Renal cortical epithelial cell (primary cell): ENCODE results near the gene STX12. TPM values are rescaled to one million over a fixed set of nuclear protein-coding genes. Genes with fewer than 3 reads are reported as not detected.
"Not testable (repeated sequence)": the region's sequence is repeated elsewhere in the genome, so short reads cannot be mapped to it uniquely, and the experiment has no call there.

ENCODE experiments used
- DNase-seq: peaks from one replicate; pipeline ENCODE4 v3.0.0-alpha.2; 2011; ENCODE audit warnings: low read depth
- total RNA-seq: library from RNA; depleted of rRNA; stranded (reverse); fragments of >200 nt; gene quantifications from 2 replicates; pipeline ENCODE4 v1.2.3, GENCODE V29; 2014

Gene STX12
- total RNA-seq, 1 donor from 2014 or later: 66.0 TPM

- DNase-seq: not testable (repeated sequence)
Observed at GRCh38 chr1:27775336-27775735, 2.3 kb downstream of the STX12 start.

GRCh38 chr1:27776276-27776675, 3.3 kb downstream of the STX12 start:
- DNase-seq: not testable (repeated sequence)

GRCh38 chr1:27778056-27778455, 5.0 kb downstream of the STX12 start:
- no peak for DNase-seq

DNA sequence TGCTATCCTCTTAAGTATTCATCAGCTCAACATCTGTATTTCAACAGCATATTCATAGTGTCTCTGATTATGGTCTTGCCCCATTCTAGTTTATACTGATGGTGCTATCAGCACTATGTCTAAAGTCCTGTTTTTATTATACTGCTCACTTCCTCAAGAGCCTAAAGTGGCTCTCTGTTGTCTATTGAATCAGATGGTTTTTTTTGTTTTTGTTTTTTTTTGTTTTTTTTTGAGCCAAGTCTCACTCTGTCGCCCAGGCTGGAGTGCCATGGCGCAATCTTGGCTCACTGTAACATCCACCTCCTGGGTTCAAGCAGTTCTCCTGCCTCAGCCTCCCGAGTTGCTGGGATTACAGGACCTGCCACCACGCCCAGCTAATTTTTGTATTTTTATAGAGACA, 6.1 kb downstream of the STX12 start:
- no peak for DNase-seq

DNA sequence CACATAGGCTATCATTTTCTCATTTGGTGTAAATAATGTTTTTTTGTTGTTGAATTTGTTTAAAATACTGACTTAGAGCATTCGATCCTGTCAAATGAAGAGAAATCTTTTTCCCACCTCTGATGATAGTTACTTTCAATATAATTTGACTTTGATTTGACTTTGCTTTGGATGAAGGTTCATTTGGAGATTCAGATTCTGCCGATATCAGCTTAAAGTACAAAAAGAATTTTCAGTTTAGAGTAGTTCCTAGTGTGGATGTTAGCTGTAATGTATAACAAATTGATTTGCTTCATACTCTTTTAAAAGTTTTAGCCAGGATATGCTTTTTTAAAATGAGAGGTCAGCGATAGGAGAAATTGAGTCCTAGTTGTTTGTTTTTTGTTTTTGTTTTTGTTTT, 9.9 kb downstream of the STX12 start:
- no peak for DNase-seq

- DNase-seq: no peak
Observed at GRCh38 chr1:27784700-27785099, 11.7 kb downstream of the STX12 start.

- DNase-seq: peak; percentile 60
Observed at GRCh38 chr1:27785781-27786455, 12.9 kb downstream of the STX12 start.

GRCh38 chr1:27787895-27788294, 14.9 kb downstream of the STX12 start:
- DNase-seq: peak; percentile 60

DNA sequence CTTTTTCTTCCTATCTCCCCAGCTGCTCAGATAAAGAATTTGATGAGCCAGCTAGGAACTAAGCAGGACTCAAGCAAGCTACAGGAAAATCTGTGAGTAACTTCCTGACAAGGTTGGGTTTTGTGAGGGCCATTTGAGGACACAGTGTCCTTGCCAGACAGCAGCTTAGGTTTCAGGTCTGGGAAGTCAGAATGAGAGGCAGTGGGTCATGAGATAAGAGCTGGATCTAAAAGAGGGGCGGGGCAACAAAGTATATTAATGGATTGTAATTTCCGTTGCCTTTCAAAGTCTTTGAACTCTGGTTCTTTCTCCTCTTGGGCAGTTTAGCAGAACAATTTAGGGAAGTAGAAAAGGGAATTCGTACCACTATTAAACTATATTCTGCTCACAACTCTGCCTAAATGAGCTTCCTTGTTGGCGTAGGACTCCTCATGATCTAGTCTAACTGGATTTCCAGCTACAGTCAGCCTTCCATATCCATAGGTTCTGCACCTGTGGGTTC, 16.6 kb downstream of the STX12 start:
- DNase-seq: peak; percentile 18

GRCh38 chr1:27790270-27790669, 17.3 kb downstream of the STX12 start:
- DNase-seq: not testable (repeated sequence)

- DNase-seq: no peak
Observed at GRCh38 chr1:27795601-27796000, 22.6 kb downstream of the STX12 start.

GRCh38 chr1:27804791-27805190, 31.8 kb downstream of the STX12 start:
- no peak for DNase-seq

DNA sequence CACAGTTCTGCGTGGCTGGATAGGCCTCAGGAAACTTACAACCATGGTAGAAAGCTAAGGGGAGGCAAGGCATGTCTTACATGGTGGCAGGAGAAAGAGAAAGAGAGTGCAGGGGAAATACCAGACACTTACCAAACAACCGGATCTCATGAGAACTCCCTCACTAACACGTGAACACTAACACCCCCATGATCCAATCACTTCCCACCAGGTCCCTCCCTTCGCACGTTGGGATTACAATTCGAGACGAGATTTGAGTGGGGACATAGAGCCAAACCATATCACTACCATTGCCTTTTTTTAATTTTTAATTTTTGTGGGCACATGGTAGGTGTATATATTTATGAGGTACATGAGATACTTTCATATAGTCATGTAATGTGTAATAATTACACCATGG, 33.7 kb downstream of the STX12 start:
- DNase-seq: no peak

DNA sequence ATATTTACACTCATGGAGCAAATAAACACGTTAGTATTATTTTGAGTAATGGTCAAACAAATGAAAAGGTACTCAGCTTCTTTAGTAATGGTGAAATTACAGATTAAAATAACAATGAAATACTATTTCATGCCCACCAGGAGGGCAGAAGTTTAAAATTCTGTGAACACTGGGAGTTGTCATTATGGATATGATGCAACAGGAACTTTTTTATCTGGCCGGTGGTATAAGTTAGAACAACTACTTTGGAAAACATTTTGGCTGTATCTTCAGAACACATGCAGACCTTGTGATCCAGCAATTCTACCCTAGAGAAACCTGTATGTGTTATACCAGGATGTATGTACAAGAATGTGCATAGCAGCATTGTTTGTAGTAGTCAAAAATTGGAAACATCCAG, 34.4 kb downstream of the STX12 start:
- no peak for DNase-seq

DNA sequence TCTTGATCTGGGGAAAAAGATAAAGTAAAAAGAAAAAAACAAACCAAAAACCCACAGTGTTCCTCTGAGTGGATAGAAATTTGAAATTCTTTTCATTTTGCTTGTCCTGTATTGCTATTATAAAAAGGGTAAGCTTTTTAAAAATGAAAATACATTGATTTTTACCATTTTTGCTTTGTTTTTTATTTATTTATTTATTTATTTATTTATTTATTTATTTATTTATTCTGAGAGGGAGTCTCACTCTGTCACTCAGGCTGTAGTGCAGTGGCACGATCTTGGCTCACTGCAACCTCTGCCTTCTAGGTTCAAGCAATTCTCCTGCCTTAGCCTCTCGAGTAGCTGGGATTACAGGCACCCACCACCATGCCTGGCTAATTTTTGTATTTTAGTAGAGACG, 35.1 kb downstream of the STX12 start:
- not testable (repeated sequence) for DNase-seq

DNA sequence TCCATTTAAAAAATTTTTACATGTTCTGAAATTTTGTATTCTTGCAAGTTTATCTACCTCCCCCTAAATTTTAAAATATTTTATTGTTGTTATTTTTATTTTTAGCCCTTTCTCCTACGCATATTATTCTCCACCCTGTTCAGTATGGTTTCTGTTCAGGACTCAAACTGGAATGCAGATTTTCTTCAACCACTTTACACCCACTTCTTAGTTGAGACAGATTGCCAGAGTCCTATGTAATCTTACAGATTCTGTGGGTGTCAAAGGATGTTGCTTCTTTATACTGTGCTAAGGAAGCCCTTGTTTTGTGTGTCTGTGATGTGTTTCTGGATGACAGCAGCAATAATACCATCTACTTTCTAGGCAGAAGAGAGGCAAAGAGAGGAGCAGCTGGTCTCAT, 36.9 kb downstream of the STX12 start:
- DNase-seq: no peak

DNA sequence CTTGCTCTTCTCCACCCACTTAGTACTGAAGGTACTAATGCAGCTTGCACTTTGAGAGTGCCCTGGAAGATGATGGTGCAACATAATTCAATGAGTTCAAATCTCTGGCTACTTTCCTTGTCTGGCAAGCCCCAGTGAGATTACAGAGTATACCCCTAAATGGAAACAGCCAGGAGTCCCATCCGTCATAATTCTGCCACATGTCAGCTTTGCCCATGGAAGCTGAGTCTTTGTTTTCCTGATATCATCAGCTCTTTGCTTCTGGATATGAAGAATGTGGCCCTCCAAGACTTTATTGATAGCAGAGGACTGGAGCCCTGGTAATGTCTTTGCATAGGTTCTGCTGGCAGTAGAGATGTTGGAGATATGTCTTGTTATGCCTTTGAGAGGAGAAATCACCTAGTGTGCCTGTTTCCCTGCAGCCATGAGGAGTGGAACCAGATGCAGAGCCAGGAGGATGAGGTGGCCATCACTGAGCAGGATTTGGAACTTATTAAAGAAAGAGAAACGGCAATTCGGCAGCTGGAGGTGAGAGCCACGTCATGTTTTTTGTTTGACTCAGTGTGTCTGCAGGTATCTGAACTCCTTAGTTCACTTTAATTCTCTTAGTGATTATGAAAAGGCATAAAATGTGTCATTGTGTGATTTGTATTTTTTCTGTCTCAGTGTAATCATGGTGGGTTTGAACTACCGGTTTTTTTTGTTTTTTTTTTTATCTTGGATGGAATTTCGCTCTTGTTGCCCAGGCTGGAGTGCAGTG, 38.9 kb downstream of the STX12 start:
- no peak for DNase-seq

GRCh38 chr1:27816921-27817630, 44.1 kb downstream of the STX12 start:
- DNase-seq: no peak

- DNase-seq: peak; percentile 90
Observed at GRCh38 chr1:27821761-27822315, 48.8 kb downstream of the STX12 start.

DNA sequence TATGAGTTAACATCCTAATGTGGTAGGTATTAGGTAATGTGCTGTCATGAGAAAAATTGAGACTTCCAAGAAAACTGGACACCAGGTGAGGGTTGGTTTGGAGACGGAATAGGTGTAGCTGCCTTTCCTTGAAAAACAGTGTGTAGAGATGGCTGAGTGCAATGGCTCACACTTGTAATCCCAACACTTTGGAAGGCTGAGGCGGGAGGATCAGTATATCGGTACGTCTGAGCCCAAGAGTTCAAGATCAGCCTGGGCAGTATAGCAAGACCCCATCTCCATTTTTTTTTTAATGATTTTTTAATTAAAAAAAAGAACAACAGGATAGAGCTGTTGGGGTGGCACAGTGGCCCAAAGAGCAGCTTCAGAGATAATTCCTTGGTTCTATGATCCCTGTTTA, 50.8 kb downstream of the STX12 start:
- no peak for DNase-seq

- no peak for DNase-seq
Observed at GRCh38 chr1:27824411-27824810, 51.4 kb downstream of the STX12 start.

DNA sequence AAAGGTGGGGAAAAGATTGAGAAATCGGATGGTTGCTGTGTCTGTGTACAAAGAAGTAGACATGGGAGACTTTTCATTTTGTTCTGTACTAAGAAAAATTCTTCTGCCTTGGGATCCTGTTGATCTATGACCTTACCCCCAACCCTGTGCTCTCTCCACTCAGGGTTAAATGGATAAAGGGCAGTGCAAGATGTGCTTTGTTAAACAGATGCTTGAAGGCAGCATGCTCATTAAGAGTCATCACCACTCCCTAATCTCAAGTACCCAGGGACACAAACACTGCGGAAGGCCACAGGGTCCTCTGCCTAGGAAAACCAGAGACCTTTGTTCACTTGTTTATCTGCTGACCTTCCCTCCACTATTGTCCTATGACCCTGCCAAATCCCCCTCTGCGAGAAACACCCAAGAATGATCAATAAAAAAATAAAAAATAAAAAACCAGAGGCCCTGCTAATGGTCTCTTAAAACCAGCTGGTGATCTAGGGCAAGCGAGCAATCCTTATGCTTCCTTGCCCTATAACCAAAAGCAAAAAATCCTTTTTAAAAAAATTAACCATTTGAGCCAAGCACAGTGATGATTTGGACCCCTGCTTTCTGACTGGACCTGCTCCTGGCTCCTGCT, 56.4 kb downstream of the STX12 start:
- not testable (repeated sequence) for DNase-seq
